Measurements from ENCODE around the gene TPT1.
"Not testable (repeated sequence)": the region's sequence is repeated elsewhere in the genome, so short reads cannot be mapped to it uniquely, and the experiment has no call there.

TPT1 gene

GRCh38 chr13:45368005-45368404 lies 27.0 kb upstream of the TPT1 start:
- DNase-seq (ENCODE audit: insufficient read length, low spot score) (no peak), FAIRE-seq (no peak)

- peak; percentile 65 for DNase-seq (ENCODE audit: insufficient read length, low spot score)
- FAIRE-seq, result no peak
Measured at GRCh38 chr13:45367358-45367757, 26.4 kb upstream of the TPT1 start.

DNA sequence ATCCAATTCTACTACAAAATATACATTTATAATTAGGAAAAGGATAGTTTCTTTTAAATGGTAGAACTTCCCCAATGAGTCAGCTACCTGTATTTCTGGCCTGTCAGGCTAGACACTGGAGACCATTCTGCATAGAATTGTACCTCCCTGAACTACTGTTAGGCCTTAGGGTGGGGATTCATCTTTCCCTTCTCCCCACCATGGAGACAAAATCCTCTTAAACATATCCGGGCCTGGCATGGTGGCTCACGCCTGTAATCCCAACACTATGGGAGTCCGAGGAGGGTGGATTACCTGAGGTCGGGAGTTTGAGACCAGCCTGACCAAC lies 24.5 kb upstream of the TPT1 start:
- DNase-seq (ENCODE audit: insufficient read length, low spot score) (no peak), FAIRE-seq (no peak)

DNA sequence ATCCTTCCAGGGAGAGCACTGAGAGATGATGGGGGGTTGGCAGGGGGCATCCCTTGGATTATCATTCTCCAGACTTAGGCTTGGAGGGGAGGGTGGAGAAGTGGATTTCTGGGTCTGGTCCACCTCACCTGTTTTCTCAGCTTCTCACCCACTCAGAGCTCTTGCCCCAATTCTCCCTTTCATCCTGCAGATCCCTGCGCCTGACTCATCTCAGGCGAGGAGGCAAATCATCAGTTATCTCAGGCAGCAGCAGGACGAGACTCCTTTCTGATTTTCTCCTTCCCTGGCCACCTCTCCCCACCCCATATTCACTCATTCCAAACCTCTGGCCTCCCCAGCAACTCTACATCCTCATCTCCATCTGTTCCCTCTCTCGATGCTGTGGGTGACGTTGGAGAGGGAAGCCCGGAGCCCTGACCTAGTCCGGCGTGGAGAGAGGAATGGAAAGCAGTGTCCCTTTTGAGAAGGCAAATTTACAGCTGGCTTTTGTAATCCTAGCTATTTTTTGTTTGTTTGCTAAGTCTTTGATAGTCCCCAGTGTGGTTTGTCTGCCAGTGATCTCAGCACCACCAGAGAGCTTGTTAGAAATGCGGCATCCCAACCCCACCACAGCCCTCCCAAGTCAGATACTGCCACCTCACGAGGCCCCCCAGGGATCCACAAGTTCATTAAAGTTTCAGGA lies 24.0 kb upstream of the TPT1 start:
- DNase-seq (ENCODE audit: insufficient read length, low spot score) (no peak), FAIRE-seq (no peak)

DNA sequence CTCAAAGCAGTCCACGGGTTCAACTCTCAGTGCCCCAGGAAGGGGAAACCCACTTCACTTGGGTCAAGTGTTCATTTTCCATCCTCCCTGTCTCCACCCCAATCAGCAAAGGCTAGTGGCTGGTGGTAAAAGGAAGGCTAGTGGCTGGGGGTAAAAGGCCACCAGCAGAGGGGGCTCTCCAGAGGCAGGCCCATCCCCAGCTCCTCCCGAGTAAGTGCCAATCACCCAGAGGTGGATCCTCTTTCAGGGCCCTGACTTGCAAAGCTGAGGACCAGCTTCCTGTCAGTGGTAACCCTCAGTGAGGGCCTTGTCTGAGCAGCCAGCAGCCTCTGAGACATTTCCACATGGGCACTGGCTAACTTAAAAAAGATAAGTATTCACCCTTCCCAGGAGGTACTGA lies 22.0 kb upstream of the TPT1 start:
- no peak for DNase-seq (ENCODE audit: insufficient read length, low spot score)
- FAIRE-seq, result no peak

DNA sequence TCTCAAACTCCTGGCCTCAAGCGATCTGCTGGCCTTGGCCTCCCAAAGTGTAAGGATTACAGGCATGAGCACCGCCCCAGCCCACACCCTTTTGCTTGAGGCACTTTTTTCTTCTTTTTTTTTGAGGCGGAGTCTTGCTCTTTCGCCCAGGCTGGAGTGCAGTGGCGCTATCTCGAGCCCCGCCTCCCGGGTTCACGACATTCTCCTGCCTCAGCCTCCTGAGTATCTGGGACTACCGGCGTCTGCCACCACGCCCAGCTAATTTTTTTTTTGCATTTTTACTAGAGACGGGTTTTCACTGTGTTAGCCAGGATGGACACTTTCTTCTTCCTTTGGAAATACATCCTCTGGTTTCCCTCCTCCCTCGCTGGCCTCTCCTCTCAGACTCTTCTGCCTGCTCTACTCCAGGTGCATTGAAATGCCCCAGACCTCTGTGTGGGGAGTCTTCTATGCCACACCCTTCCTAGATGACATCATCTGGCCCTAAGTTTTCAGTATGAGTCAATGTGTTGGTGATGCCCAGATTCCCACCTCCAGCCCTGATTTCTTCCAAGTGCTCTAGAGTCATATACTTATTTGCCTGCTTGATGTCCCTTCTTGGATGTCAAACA lies 20.7 kb upstream of the TPT1 start:
- DNase-seq (ENCODE audit: insufficient read length, low spot score) (no peak), FAIRE-seq (no peak)

DNA sequence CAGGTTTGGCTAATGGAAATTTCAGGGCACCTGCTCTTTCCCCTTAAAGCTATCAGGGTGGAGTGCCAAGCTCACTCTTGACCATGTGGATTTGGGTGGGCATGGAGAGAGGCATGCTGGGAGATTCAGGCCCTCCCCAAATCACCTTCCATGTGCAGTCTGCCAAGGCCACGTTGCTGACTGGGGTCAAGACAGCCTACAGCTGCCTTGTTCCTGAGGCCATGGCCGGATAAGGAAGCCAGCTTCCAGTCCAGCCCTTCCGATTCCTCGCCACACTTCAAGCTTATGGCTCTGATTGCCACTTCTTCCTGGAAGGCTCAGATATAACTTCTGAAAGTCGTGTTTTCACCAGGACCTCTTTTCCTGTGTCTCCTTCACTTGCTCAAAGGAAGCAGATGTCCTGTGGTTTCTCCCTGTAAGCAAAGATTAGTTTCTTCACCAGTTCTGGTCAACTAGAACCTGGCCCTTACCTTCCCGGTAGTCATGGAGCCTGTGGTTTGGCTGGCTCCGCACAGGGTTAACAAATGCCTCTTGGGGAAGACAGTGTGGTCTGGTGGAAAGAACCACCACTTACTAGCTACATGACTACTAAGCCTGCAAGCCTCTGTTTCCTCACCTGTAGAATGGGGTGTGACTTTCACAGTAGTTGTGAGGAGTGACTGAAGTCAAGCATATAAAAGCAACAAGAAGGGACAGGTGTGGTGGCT lies 16.1 kb upstream of the TPT1 start:
- DNase-seq (ENCODE audit: insufficient read length, low spot score) (no peak), FAIRE-seq (no peak)

- FAIRE-seq, result no peak
- no peak for DNase-seq (ENCODE audit: insufficient read length, low spot score)
Measured at GRCh38 chr13:45353895-45354294, 12.9 kb upstream of the TPT1 start.

- no peak for FAIRE-seq
- no peak for DNase-seq (ENCODE audit: insufficient read length, low spot score)
Measured at GRCh38 chr13:45352031-45352430, 11.0 kb upstream of the TPT1 start.

GRCh38 chr13:45350152-45350551 lies 9.2 kb upstream of the TPT1 start:
- FAIRE-seq, result no peak
- DNase-seq (ENCODE audit: insufficient read length, low spot score), result no peak

DNA sequence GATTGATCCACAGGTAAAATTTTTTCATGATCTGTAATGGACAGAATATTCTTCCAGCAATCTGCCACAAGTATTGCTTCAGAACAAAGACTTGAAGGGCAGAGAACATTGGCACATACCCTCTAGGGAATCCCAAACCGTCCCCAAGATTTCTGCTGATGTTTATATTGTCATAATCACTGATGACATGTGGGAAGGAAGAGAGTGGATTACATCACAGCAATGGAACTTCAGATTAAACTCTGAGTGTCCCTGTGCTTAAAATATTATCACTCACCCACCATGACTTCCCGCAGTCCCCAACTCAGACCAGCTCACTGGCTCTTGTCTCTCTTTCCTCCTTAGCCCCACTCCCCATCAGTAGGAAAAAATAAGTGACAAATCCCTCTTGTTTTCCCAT lies 8.5 kb upstream of the TPT1 start:
- DNase-seq (ENCODE audit: insufficient read length, low spot score), result no peak
- no peak for FAIRE-seq

- DNase-seq (ENCODE audit: insufficient read length, low spot score); FAIRE-seq: not testable (repeated sequence)
Measured at GRCh38 chr13:45344064-45344463, 3.1 kb upstream of the TPT1 start.

- DNase-seq (ENCODE audit: insufficient read length, low spot score); FAIRE-seq: not testable (repeated sequence)
Measured at GRCh38 chr13:45343102-45343501, 2.1 kb upstream of the TPT1 start.

DNA sequence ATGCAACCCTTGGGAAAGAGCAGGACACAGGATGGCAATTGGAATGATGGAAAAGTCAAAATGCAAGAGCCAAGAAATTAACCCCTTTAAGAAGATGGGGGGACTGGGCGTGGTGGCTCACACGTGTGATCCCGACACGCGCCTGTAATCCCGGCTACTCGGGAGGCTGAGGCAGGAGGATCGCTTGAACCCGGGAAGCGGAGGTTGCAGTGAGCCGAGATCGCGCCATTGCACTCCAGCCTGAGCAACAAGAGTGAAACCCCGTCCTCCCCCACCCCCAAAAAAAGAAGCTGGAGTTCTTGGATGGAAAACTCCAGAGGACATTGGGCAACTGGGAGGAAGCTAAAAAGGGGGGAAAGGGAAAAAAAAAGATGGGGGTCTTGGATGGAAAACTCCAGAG lies 1.7 kb upstream of the TPT1 start:
- not testable (repeated sequence) for DNase-seq (ENCODE audit: insufficient read length, low spot score); FAIRE-seq

GRCh38 chr13:45341799-45342500 lies 967 bp upstream of the TPT1 start:
- FAIRE-seq (no peak), DNase-seq (ENCODE audit: insufficient read length, low spot score) (no peak)

- FAIRE-seq (no peak), DNase-seq (ENCODE audit: insufficient read length, low spot score) (peak; percentile 51)
Measured at GRCh38 chr13:45340422-45341033, 455 bp downstream of the TPT1 start.

DNA sequence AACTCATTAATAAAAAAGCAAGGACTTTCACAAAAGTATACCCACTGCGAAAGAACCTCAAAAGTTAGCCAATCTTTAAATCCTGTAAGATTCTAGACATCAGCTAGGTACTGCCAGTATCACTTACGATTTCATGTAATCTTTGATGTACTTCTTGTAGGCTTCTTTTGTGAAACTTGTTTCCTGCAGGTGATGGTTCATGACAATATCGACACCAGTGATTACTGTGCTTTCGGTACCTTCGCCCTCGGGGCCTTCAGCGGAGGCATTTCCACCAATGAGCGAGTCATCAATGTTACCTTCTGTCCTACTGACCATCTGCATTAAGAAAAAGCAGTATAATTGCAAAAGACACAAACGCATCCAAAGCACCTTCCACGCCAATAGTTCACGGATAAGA lies 1.1 kb downstream of the TPT1 start:
- no peak for DNase-seq (ENCODE audit: insufficient read length, low spot score)
- FAIRE-seq, result no peak

GRCh38 chr13:45339399-45339798 lies 1.6 kb downstream of the TPT1 start:
- FAIRE-seq (no peak), DNase-seq (ENCODE audit: insufficient read length, low spot score) (no peak)

- no peak for FAIRE-seq
- DNase-seq (ENCODE audit: insufficient read length, low spot score), result no peak
Measured at GRCh38 chr13:45337803-45338202, 3.2 kb downstream of the TPT1 start.

DNA sequence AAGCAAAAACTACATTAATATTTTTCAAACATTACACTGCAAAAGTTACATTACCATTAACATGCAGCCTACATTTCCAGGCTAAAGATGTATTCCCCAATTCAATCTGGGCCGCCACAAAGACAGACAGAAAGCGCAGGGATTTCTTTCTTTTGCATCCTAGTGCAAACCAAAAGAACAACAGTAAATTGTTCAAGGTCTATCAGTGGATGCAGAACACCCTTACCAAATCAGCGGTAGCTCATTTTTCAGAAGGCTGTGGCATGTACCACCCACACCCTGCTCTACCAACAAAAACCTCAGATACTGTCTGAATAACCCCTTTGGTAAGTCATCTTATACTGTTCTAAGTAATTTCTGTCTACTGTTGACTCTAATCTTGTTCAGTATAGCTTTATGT lies 3.6 kb downstream of the TPT1 start:
- no peak for DNase-seq (ENCODE audit: insufficient read length, low spot score)
- no peak for FAIRE-seq

All from HTR-8/SVneo (cell line).